Activated CD8-positive, alpha-beta memory T cell treated with anti-CD3 and anti-CD28 coated beads, Interleukin-2, amount 10 ng/mL, durations not matched to agents 7 days and 5 days (primary cell): ENCODE data around the gene DPH2. TPM values are rescaled to one million over a fixed set of nuclear protein-coding genes. Genes with fewer than 3 reads are reported as not detected.

Source experiments
- ATAC-seq: fragments of 150-1000 bp; cut with Tn5 transposase; one replicate; pipeline ENCODE4 v1.10.0; 2021; ENCODE audit warnings: moderate library complexity
- CTCF ChIA-PET: fragments of 350-600 bp; sonication (Branson Sonifier 250); formaldehyde crosslinking; loops from one replicate; lab custom pipeline; 2021; ENCODE audit warnings: antibody characterized with exemption; lab: Charles Lee
- DNase-seq: peaks from one replicate; pipeline ENCODE4 v3.0.0-alpha.2; 2020
- H3K27ac Mint-ChIP-seq: one replicate; pipeline ENCODE4 v1.8.0; 2021; ENCODE audit warnings: mild to moderate bottlenecking, mixed read lengths
- H3K27me3 Mint-ChIP-seq: one replicate; pipeline ENCODE4 v1.8.0; 2021; ENCODE audit warnings: mixed read lengths
- H3K36me3 Mint-ChIP-seq: one replicate; pipeline ENCODE4 v1.8.0; 2021; ENCODE audit warnings: mild to moderate bottlenecking, mixed read lengths
- H3K4me1 Mint-ChIP-seq: one replicate; pipeline ENCODE4 v1.8.0; 2021; ENCODE audit warnings: mixed read lengths
- H3K4me3 Mint-ChIP-seq: one replicate; pipeline ENCODE4 v1.8.0; 2021; ENCODE audit warnings: mild to moderate bottlenecking, moderate library complexity, mixed read lengths
- H3K9me3 Mint-ChIP-seq: one replicate; pipeline ENCODE4 v1.8.0; 2022; ENCODE audit warnings: low read depth, mixed read lengths
- total RNA-seq, 2 experiments: library from RNA; stranded (reverse); gene quantifications; one replicate each; pipeline ENCODE4 v1.2.3, GENCODE V29; 2021

The DPH2 gene, protein sequence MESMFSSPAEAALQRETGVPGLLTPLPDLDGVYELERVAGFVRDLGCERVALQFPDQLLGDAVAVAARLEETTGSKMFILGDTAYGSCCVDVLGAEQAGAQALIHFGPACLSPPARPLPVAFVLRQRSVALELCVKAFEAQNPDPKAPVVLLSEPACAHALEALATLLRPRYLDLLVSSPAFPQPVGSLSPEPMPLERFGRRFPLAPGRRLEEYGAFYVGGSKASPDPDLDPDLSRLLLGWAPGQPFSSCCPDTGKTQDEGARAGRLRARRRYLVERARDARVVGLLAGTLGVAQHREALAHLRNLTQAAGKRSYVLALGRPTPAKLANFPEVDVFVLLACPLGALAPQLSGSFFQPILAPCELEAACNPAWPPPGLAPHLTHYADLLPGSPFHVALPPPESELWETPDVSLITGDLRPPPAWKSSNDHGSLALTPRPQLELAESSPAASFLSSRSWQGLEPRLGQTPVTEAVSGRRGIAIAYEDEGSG
- 10 to 100 TPM; 28.1 to 39.8 TPM for total RNA-seq

- no peaks in the 10 kb centered on the region for H3K27me3 Mint-ChIP-seq
- peak within 1 kb of the TSS; percentile 82 for H3K27ac Mint-ChIP-seq
- ATAC-seq (peak; percentile 89), DNase-seq (peak; percentile 99)
- H3K4me3 Mint-ChIP-seq = peak within 1 kb of the TSS; percentile 89
- H3K4me1 Mint-ChIP-seq = peaks cover 31% of the 10 kb centered on the region
- H3K9me3 Mint-ChIP-seq = no peaks in the 10 kb centered on the region
- CTCF ChIA-PET = interaction anchor here (0.6 to 5.4 kb wide), 6 partner anchors 23 to 207 kb away, joined by 3 to 30 read pairs (median 4); partner anchors contain the start of gene IPO13
- peaks cover 6% of the 10 kb centered on the region for H3K36me3 Mint-ChIP-seq
Measured at GRCh38 chr1:43969746-43970466, at the start of gene DPH2. TSS of gene DPH2 (plus strand) at chr1:43970010. CDS start at chr1:43970176, 166 bp downstream.

GRCh38 chr1:43921022-43921421 lies 48.8 kb upstream of the DPH2 start:
- no peak for DNase-seq
- Mint-ChIP-seq H3K9me3 (no peaks in the 10 kb centered on the region), H3K4me1 (peaks cover 11% of the 10 kb centered on the region), H3K36me3 (no peaks in the 10 kb centered on the region), H3K27me3 (no peaks in the 10 kb centered on the region), H3K27ac (no peak overlapping the region), H3K4me3 (no peak overlapping the region)
- ATAC-seq = no peak
- CTCF ChIA-PET = interaction anchor here (2.9 kb wide), 1 partner anchor 13 kb away, joined by 11 read pairs; the partner anchor contains the start of gene ARTN

GRCh38 chr1:43924516-43924915 lies 45.3 kb upstream of the DPH2 start:
- CTCF ChIA-PET = interaction anchor here (2.3 kb wide), 1 partner anchor 10 kb away, joined by 13 read pairs; no protein-coding TSS in a partner anchor
- no peaks in the 10 kb centered on the region for H3K9me3 Mint-ChIP-seq
- DNase-seq = no peak
- no peak overlapping the region for H3K4me3 Mint-ChIP-seq
- peaks cover 7% of the 10 kb centered on the region for H3K4me1 Mint-ChIP-seq
- no peaks in the 10 kb centered on the region for H3K27me3 Mint-ChIP-seq
- no peaks in the 10 kb centered on the region for H3K36me3 Mint-ChIP-seq
- H3K27ac Mint-ChIP-seq = no peak overlapping the region
- no peak for ATAC-seq

GRCh38 chr1:43925846-43926245 lies 44.0 kb upstream of the DPH2 start:
- Mint-ChIP-seq H3K4me1 (no peaks in the 10 kb centered on the region), H3K4me3 (no peak overlapping the region), H3K9me3 (no peaks in the 10 kb centered on the region), H3K27ac (no peak overlapping the region), H3K27me3 (no peaks in the 10 kb centered on the region), H3K36me3 (no peaks in the 10 kb centered on the region)
- DNase-seq (no peak), ATAC-seq (no peak)
- CTCF ChIA-PET = interaction anchor here (2.3 kb wide), 1 partner anchor 9 kb away, joined by 13 read pairs; no protein-coding TSS in a partner anchor

DNA sequence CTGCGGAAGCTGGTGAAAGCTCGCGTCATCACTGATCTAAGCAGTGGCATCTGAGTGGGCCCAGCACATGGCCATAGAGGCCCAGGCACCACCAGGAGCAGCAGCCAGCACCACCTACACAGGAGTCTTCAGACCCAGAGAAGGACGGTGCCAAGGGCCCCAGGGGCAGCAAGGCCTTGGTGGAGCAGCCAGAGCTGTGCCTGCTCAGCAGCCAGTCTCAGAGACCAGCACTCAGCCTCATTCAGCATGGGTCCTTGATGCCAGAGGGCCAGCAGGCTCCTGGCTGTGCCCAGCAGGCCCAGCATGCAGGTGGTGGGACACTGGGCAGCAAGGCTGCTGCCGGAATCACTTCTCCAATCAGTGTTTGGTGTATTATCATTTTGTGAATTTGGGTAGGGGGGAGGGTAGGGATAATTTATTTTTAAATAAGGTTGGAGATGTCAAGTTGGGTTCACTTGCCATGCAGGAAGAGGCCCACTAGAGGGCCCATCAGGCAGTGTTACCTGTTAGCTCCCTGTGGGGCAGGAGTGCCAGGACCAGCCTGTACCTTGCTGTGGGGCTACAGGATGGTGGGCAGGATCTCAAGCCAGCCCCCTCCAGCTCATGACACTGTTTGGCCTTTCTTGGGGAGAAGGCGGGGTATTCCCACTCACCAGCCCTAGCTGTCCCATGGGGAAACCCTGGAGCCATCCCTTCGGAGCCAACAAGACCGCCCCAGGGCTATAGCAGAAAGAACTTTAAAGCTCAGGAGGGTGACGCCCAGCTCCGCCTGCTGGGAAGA lies 39.5 kb upstream of the DPH2 start:
- DNase-seq (no peak), ATAC-seq (no peak)
- CTCF ChIA-PET = interaction anchor here (0.8 to 2.5 kb wide), 7 partner anchors 9 to 400 kb away, joined by 3 to 7 read pairs (median 5); no protein-coding TSS in a partner anchor
- Mint-ChIP-seq H3K9me3 (no peaks in the 10 kb centered on the region), H3K4me3 (no peak overlapping the region), H3K36me3 (peaks cover 2% of the 10 kb centered on the region), H3K27ac (no peak overlapping the region), H3K27me3 (peaks cover 17% of the 10 kb centered on the region), H3K4me1 (peaks cover 4% of the 10 kb centered on the region)

- CTCF ChIA-PET = interaction anchor here (1.0 to 2.5 kb wide), 6 partner anchors 8 to 401 kb away, joined by 3 to 7 read pairs (median 5); no protein-coding TSS in a partner anchor
- no peaks in the 10 kb centered on the region for H3K9me3 Mint-ChIP-seq
- peaks cover 2% of the 10 kb centered on the region for H3K36me3 Mint-ChIP-seq
- H3K4me3 Mint-ChIP-seq = no peak overlapping the region
- no peak overlapping the region for H3K27ac Mint-ChIP-seq
- DNase-seq (no peak), ATAC-seq (no peak)
- H3K4me1 Mint-ChIP-seq = peaks cover 4% of the 10 kb centered on the region
- H3K27me3 Mint-ChIP-seq = peaks cover 20% of the 10 kb centered on the region
Measured at GRCh38 chr1:43930949-43931275, 38.9 kb upstream of the DPH2 start.

DNA sequence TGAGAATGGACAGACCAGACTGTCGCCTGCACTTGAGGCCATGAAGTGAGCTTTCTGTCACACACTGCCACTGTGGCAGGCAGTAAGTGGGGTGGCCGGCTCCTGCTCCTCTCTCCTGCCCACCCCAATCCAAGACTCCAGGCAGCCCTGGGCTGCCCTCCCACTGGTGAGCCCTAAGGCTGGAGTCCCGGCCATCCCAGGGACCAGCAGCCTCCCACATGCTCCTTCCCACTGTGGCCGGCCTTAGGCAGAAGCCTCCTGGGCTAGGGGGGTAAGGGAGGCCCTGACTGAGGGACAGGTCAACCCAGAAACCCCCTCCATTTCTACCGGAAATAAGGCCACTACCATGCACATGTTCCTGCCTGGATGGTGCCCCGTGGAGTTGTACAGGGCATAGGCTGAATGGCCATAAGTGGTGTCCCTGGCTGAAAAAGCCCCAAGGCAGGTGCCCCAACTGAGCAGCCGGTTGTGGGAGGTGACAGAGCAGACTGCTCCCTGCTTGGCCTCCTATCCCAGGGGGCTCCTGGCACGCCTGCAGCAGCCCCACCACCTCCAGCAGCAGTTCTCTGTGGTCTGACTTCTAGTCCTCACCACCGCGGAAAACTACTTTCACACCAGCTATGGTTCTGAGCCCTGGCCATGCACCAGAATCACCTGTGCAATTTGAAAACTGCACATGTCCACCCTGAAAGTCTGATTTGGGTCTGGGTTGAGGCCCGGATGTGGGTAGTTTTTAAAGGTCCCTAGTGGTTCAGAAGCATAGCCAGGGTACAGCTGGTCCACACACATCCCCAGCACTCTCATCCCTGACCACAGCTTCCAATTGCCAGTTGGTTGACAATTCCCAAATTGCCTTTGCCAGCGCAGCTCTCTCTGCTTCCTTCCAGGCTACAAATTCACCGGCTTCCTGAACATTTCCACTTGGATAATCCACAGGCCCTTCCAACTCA lies 37.8 kb upstream of the DPH2 start:
- Mint-ChIP-seq H3K4me1 (peaks cover 4% of the 10 kb centered on the region), H3K27me3 (peaks cover 24% of the 10 kb centered on the region), H3K4me3 (no peak overlapping the region), H3K36me3 (peaks cover 2% of the 10 kb centered on the region), H3K27ac (no peak overlapping the region), H3K9me3 (no peaks in the 10 kb centered on the region)
- DNase-seq = no peak
- CTCF ChIA-PET = interaction anchor here (0.9 to 7.2 kb wide), 6 partner anchors 12 to 408 kb away, joined by 3 to 202 read pairs (median 7); partner anchors contain the start of gene IPO13
- no peak for ATAC-seq

GRCh38 chr1:43932786-43933385 lies 36.9 kb upstream of the DPH2 start:
- ATAC-seq (no peak), DNase-seq (no peak)
- H3K27ac Mint-ChIP-seq = no peak overlapping the region
- H3K27me3 Mint-ChIP-seq = peaks cover 24% of the 10 kb centered on the region
- peaks cover 4% of the 10 kb centered on the region for H3K4me1 Mint-ChIP-seq
- CTCF ChIA-PET = interaction anchor here (0.9 to 7.2 kb wide), 5 partner anchors 13 to 408 kb away, joined by 3 to 202 read pairs (median 11); partner anchors contain the start of gene IPO13
- no peak overlapping the region for H3K4me3 Mint-ChIP-seq
- peaks cover 2% of the 10 kb centered on the region for H3K36me3 Mint-ChIP-seq
- H3K9me3 Mint-ChIP-seq = no peaks in the 10 kb centered on the region

DNA sequence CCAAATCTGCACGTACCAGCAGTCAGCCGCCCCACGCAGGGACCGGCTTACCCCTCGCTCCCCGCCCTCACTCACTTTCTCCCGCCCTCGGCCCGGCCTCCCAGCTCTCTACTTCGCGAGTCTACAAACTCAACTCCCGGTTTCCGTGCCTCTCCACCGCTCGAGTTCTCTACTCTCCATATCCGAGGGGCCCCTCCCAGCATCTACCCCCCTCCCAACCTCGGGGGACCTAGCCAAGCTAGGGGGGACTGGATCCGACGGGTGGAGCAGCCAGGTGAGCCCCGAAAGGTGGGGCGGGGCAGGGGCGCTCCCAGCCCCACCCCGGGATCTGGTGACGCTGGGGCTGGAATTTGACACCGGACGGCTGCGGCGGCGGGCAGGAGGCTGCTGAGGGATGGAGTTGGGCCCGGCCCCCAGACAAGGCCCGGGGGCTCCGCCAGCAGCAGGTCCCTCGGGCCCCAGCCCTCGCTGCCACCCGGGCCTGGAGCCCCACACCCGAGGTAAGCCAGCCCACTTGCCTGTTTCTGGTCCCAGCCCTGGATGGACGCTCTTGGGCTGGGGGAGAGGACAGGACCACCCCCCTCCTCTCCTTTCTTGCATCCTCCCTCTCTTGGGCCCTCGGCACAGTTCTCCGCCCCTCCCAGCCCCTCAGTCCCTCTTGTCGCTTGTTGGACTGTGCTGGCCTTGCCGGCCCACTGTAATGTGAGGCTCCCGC lies 36.3 kb upstream of the DPH2 start, which contains the start of gene ARTN:
Gene ARTN, plus strand, starts transcription at position 416 of the 715 bp plus-strand sequence. CDS start 1,856 bp downstream, outside the sequence.
- Mint-ChIP-seq H3K9me3 (no peaks in the 10 kb centered on the region), H3K36me3 (peaks cover 2% of the 10 kb centered on the region), H3K27me3 (peaks cover 24% of the 10 kb centered on the region), H3K4me1 (peaks cover 4% of the 10 kb centered on the region), H3K27ac (peak within 1 kb of the TSS; percentile 20), H3K4me3 (no peak within 1 kb of the TSS)
- ATAC-seq (no peak), DNase-seq (no peak)
- CTCF ChIA-PET = interaction anchor here (0.8 to 7.2 kb wide), 35 partner anchors 8 to 707 kb away, joined by 3 to 202 read pairs (median 6); partner anchors contain the start of genes ATP6V0B, IPO13 and PTPRF

DNA sequence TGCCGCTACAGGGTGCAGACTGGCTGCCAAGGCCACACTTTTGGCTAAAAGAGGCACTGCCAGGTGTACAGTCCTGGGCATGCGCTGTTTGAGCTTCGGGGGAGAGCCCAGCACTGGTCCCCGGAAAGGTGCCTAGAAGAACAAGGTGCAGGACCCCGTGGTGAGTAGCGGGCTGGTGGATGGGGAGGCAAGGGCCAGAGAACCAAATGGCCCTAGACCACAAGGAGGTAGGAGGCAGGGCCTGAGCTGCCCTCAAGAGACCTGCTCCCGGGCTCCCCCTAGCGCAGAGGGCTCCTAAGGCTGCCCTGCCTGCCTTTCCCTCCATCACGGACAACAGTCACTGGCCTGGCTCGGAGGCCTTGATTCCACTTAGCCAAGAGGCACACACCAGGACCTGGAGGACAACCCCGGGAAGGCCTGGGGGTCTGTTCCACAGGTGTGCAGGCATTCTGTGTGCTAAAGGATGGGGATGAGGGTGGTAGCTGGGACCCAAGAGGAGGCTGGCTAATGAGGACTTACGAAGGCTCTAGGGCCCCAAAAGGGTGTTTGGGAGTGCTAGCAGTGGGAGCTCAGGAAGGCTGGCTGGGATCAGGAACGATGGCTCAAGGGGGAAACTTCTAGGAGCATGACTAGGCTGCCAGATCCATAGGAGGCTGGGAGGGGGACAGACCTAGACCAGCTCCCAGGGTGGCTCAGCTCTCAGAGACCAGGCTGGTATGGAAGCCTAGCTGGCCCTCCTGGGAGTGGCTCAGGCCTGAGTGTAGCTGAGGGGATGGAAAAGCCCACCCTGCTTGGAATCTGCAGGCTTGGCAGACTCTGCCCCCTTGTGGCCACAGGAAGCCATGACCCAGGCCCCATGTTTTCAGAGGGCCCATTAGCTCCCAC lies 35.5 kb upstream of the DPH2 start:
- CTCF ChIA-PET = interaction anchor here (0.6 to 7.2 kb wide), 81 partner anchors 9 to 736 kb away, joined by 3 to 202 read pairs (median 4); partner anchors contain the start of genes ATP6V0B, IPO13, KDM4A and PTPRF
- ATAC-seq = peak; percentile 62
- Mint-ChIP-seq H3K9me3 (no peaks in the 10 kb centered on the region), H3K27me3 (peaks cover 24% of the 10 kb centered on the region), H3K36me3 (peaks cover 2% of the 10 kb centered on the region), H3K4me3 (no peak overlapping the region), H3K27ac (peak overlapping the region; percentile 20), H3K4me1 (peaks cover 4% of the 10 kb centered on the region)
- DNase-seq = peak; percentile 72
